Retinal pigment epithelial cell (primary cell): Measurements from ENCODE around the gene XPO4.

Experiments
- DNase-seq: peaks from one replicate; pipeline ENCODE4 v3.0.0-alpha.2; 2010; ENCODE audit warnings: low read depth
- H3K4me3 ChIP-seq: 2 replicates; pipeline ENCODE4 v1.5.1; 2011; ENCODE audit warnings: mild to moderate bottlenecking, low read length, control low read depth, moderate library complexity
- CTCF ChIP-seq: conservative IDR thresholded peaks from 2 replicates; pipeline ENCODE4 v1.5.1; 2011; ENCODE audit warnings: low read depth, low read length, control low read depth, inconsistent platforms

XPO4 gene

GRCh38 chr13:20840568-20840967, 62.0 kb downstream of the XPO4 start:
- no peak overlapping the region for H3K4me3 ChIP-seq
- DNase-seq: peak; percentile 69
- no peak for TF ChIP-seq CTCF

GRCh38 chr13:20833900-20834679, 68.5 kb downstream of the XPO4 start:
- no peak for TF ChIP-seq CTCF
- no peak overlapping the region for H3K4me3 ChIP-seq
- DNase-seq: no peak

- H3K4me3 ChIP-seq: no peak overlapping the region
- no peak for TF ChIP-seq CTCF
- no peak for DNase-seq
These were observed 69.7 kb downstream of the XPO4 start for GRCh38 chr13:20832861-20833260.

- H3K4me3 ChIP-seq: no peak overlapping the region
- TF ChIP-seq CTCF: no peak
These were observed 70.6 kb downstream of the XPO4 start for GRCh38 chr13:20831933-20832332.

GRCh38 chr13:20831254-20831653, 71.3 kb downstream of the XPO4 start:
- no peak for DNase-seq
- no peak for TF ChIP-seq CTCF
- H3K4me3 ChIP-seq: no peak overlapping the region

More at GRCh38 chr13:20831933-20832332, 70.6 kb downstream of the XPO4 start:
- DNase-seq: peak; percentile 67

GRCh38 chr13:20828539-20829364, 73.8 kb downstream of the XPO4 start:
- peak; percentile 82 for TF ChIP-seq CTCF
- H3K4me3 ChIP-seq: no peak overlapping the region
- no peak for DNase-seq
